Fibroblast of the conjunctiva (primary cell): ENCODE measurements around the gene SLC43A2.
"Not testable (repeated sequence)": the region's sequence is repeated elsewhere in the genome, so short reads cannot be mapped to it uniquely, and the experiment has no call there.

Source experiments
- DNase-seq: peaks from one replicate; pipeline ENCODE4 v3.0.0-alpha.2; 2010; ENCODE audit warnings: low read depth

SLC43A2 gene

DNA sequence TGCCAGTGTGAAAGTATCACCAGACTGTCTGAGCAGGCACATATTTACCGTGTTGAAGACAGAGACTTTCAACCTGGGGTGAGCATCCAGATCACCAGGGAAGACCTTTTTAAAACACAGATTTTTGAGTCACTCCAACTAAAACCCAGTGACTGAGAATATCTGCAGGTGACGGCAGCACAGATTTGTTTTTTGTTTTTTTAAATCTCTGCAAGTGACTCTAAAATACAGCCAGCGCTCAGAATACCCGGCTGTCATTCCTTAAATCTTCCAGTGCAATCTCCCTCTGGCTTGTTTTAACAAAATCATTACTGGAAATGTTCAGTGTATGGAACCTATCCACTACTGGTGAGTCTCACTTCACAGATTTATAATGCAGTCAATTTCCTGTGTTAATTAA, 92.9 kb downstream of the SLC43A2 start:
- no peak for DNase-seq

DNA sequence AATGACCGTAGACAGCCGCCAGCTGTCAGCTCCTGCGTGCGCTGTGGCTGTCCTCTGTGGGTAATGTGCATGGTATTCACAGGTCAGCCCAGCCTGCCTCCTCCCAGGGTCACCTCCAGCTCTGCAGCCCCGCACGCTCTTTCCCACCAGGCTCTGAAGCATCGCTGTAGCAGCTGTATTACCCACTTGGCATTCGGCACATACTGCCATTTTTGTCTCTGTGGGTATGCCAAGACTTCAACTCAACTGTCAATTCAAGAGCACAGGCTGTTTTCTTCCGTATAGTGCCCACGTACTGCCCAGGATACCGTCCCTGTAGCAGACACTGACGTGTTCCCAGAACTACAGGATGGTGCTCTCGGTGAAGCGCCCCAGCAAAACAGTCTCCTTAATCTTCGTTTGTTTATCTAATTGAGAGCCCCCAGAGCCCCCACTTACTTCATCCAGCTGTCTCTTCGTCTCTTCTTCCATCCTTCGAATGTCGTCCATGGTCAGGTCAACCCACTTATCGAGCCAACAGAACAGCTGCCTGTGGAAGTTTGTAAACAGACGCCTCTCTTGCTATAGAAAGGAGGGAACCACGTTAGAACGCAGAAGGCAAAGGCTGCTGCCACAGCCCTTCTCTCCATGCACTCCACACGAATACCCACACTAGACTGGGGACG, 94.8 kb downstream of the SLC43A2 start:
- DNase-seq, result no peak

DNA sequence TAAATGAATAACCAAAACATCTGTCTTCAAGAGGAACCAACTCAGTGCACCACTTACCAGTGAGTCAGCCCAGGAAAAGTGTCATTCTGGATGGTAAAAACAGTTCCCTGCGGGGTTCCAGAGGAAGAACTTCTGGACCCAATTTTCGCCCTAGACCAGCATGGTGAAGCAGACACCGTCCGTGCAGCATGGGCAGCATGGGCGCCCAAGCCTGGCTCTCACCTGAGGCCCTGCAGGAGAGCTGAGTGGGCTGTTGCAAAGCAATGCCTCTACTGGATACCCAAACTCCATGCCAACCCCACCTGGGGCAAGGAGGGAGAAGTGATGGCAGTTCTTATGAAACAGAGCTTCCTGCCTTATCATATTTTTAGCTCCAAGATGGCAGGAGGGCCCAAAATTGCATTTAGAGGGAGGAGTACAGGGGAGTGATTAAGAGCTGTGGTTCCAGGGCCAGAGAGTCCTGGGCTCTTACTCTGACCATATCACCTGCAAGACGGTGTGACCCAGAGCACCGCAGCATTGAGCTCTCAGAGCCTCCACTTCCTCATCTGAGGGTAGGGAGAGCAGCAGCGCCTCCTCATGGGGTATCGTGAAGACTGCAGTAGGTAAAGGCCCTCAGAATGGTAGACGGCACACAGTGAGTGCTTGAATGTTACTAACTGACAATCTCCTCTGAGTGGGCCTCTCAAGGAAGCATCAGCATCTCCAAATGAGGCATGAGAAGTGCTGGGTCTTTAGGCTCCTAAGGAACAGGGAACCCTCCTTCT, 95.6 kb downstream of the SLC43A2 start:
- no peak for DNase-seq

DNA sequence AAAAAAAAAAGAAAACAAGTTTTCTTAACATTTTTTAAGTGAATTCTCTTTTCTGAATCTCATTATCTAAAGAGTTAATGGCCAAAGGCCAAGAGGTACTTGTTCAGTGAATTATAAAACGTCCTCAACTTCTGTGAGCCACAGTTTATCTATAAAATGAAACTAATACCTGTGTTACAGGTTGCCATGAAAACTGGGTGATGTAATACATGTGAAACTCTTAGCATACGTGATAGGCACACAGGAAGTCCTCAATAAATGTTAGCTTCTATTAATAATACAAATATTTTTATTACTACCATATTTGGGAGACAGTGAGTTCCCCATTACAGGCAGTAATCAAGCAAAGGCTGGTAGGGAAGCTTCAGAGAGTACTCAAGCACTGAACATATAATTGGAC, 98.8 kb downstream of the SLC43A2 start:
- no peak for DNase-seq

DNA sequence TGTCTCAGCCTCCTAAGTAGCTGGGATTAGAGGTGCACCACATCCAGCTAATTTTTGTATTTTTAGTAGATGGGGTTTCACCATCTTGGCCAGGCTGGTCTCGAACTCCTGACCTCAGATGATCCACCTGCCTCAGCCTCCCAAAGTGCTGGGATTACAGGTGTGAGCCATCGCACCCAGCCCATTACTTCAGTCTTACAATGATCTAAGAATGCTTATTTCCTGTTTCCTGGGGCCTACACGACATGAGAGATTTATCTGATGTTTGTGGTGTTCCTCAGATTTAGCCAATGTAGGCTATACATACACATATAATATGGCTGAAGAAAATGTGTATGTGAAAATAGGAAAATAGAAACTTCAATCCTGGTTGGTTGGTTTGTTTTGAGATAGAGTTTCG, 101.8 kb downstream of the SLC43A2 start:
- DNase-seq, result not testable (repeated sequence)

DNA sequence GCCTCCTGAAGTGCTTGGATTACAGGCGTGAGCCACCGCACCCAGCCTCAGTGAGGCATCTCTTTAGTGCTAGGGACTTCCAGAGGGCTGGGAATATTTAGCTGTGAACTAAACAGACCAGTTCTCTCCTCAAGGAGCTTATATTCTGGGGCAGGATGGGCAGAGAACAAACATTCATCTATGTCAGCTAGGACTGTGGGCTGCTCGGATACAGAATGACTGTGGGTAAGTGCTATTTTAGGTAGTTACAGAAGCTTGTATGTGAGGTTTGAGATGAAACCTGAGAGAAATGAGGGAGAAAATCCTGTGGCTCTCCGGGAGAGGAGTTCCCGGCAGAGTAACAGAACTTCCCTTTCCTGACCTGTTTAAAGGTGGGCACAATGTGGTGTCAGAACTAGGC, 106.0 kb downstream of the SLC43A2 start:
- no peak for DNase-seq

DNA sequence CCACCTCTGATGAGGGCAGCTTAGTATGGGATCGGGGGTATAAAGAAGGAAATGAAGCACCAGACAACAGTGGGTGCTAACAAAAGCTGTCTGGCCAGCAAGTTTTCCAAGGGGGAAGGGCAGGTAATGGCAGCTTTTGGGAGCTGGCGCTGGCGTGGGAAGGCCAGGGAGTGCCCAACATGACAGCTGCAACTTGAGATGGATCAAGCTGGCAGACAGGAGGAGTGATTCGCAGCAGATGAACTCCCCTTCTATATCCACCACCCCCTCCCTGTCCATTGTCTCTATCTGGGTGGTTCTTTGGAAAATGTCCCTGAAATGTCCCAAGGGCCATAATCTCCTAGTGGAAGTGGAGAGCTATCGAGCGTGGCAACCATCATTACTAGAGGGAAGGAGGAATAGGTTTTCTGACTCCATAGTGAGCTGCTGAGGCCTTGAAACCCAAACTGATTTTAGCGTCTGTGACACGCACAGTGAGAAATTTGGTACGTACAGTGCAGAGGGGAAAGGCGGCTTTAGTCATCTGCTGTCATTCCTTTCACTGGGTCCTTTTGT, 107.5 kb downstream of the SLC43A2 start:
- DNase-seq, result no peak

DNA sequence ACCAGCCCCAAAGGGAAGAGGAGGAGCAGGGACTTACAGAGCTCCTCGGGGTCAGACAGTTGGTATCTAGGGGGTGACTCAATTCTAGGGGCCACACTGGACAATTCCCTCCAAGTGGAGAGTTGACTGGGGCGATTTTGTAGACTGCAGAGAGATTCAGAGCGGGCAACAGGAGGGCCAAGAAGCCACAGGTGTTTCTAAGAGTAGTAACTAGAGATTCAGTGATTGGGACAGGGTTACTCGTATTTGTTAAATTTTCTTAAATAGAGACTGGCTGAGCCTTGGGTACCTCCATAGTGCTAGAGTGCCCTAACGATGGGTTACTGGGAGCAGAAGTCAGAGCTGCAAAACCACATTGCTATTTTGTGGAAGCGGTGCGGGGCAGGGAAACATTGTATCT, 109.0 kb downstream of the SLC43A2 start:
- DNase-seq, result no peak
